ENCODE measurements around the gene MYOD1. TPM values are rescaled to one million over a fixed set of nuclear protein-coding genes. Genes with fewer than 3 reads are reported as not detected.

MYOD1 gene
- total and polyA plus RNA-seq, 12 donors, result not detected

GRCh38 chr11:17770917-17771316 is 51.5 kb downstream of the MYOD1 start:
- intact Hi-C loops (cut with DNase I), result no loop called here
- H3K4me1 ChIP-seq (replicated peaks in 1 of 2), result no peaks in the 10 kb centered on the region
- no peaks in the 10 kb centered on the region for H3K36me3 ChIP-seq (replicated peaks in 1 of 2)
- TF ChIP-seq CTCF (IDR thresholded peaks at IDR 0.05) (no peak), POLR2A (IDR thresholded peaks at IDR 0.05) (no peak)
- DNase-seq, result no peak
- H3K27ac ChIP-seq, result no peak overlapping the region
- no peaks in the 10 kb centered on the region for H3K9me3 ChIP-seq (replicated peaks in 1 of 3)
- H3K27me3 ChIP-seq, result no peaks in the 10 kb centered on the region
- no peak overlapping the region for H3K4me3 ChIP-seq

- Histone ChIP-seq H3K4me1 (replicated peaks in 1 of 2) (no peaks in the 10 kb centered on the region), H3K9me3 (replicated peaks in 1 of 3) (no peaks in the 10 kb centered on the region), H3K36me3 (replicated peaks in 1 of 2) (no peaks in the 10 kb centered on the region), H3K27ac (no peak overlapping the region), H3K27me3 (no peaks in the 10 kb centered on the region), H3K4me3 (no peak overlapping the region)
- intact Hi-C loops (cut with DNase I), result no loop called here
- DNase-seq, result no peak
- 94 to 98% (median 97%) methylated on average over 17 of the region's 17 CpGs for WGBS, 4 donors
- TF ChIP-seq CTCF (IDR thresholded peaks at IDR 0.05) (no peak), POLR2A (IDR thresholded peaks at IDR 0.05) (no peak)
These were observed 52.0 kb downstream of the MYOD1 start for GRCh38 chr11:17771415-17771814.

Other genes starting within 250 kb of the MYOD1 start
- gene ABCC8, start 242.7 kb upstream of the MYOD1 start, total RNA-seq, result 10 to 100 TPM in 3 of 9 donors, 1 to 10 TPM in 2, under 1 TPM in 3, not detected in 1; 0.39 to 17.8 (median 1.6) TPM
- gene ABCC8, start 242.7 kb upstream of the MYOD1 start, polyA plus RNA-seq, result 100 to 1,000 TPM in 1 of 3 donors, 10 to 100 TPM in 1, 1 to 10 TPM in 1; 4.0 to 216 (median 34.7) TPM
- 10 to 100 TPM in 1 of 9 donors, 1 to 10 TPM in 2, under 1 TPM in 4, not detected in 2; 0.14 to 16.9 (median 0.88) TPM for gene USH1C, start 175.2 kb upstream of the MYOD1 start, total RNA-seq
- 1 to 10 TPM in 1 of 3 donors, under 1 TPM in 2; 0.48 to 2.7 (median 0.68) TPM for gene USH1C, start 175.2 kb upstream of the MYOD1 start, polyA plus RNA-seq
- gene OTOG, start 172.3 kb upstream of the MYOD1 start, total RNA-seq, result not detected
- gene OTOG, start 172.3 kb upstream of the MYOD1 start, polyA plus RNA-seq, result not detected
- gene KCNC1, start 15.2 kb downstream of the MYOD1 start, total RNA-seq, result 1 to 10 TPM in 1 of 9 donors, under 1 TPM in 5, not detected in 3; 0.06 to 1.3 (median 0.34) TPM
- 1 to 10 TPM in 1 of 3 donors, under 1 TPM in 2; 0.24 to 1.2 (median 0.60) TPM for gene KCNC1, start 15.2 kb downstream of the MYOD1 start, polyA plus RNA-seq

Data from adrenal gland (tissue), 12 donors.